GM21723 (cell line): ENCODE results near the gene SLC25A51.
"Not testable (repeated sequence)": the region's sequence is repeated elsewhere in the genome, so short reads cannot be mapped to it uniquely, and the experiment has no call there.

Experiments
- ATAC-seq: cut with Tn5 transposase; IDR thresholded peaks from one replicate; pipeline ENCODE4 v1.9.1; 2021; ENCODE audit warnings: mild to moderate bottlenecking, moderate library complexity; ENCODE audit not compliant: unreplicated experiment

The SLC25A51 gene

GRCh38 chr9:37905776-37906175, 1.8 kb upstream of the SLC25A51 start:
- ATAC-seq = no peak

- no peak for ATAC-seq
Measured at GRCh38 chr9:37905131-37905505, 1.2 kb upstream of the SLC25A51 start.

DNA sequence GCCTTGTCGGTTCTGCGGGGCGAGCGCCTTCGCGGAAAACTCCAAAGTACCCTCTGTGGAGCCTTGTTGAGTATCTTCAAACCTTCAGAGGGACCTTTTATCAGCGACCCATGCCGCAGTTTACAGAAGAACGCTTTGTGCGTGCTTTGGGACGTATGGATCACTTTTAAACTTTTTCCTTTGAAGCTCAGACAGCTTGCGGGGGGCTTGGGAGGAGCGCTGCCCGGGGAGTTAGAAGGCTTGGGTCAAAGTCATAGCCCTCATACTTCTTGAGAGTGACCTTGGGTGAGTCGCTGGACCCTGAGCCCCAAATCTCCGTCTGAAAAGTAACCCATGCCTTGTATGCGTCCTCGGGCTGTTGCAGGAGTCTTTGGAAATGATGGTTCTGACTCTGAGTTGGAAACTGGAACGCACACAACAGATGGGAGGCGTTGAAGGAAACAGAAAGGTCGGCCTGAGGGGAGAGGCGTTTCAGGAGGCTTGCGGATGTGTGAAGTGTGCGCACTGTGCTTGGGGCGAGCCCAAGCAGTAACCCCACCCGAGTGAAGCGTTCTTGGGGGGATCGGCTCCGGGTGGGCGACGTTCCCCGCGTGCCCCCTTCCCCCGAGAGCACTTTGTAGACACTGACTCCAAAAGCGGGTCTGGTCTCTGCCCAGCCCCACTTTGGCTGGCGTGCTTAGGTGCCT, 661 bp upstream of the SLC25A51 start:
- ATAC-seq = no peak

DNA sequence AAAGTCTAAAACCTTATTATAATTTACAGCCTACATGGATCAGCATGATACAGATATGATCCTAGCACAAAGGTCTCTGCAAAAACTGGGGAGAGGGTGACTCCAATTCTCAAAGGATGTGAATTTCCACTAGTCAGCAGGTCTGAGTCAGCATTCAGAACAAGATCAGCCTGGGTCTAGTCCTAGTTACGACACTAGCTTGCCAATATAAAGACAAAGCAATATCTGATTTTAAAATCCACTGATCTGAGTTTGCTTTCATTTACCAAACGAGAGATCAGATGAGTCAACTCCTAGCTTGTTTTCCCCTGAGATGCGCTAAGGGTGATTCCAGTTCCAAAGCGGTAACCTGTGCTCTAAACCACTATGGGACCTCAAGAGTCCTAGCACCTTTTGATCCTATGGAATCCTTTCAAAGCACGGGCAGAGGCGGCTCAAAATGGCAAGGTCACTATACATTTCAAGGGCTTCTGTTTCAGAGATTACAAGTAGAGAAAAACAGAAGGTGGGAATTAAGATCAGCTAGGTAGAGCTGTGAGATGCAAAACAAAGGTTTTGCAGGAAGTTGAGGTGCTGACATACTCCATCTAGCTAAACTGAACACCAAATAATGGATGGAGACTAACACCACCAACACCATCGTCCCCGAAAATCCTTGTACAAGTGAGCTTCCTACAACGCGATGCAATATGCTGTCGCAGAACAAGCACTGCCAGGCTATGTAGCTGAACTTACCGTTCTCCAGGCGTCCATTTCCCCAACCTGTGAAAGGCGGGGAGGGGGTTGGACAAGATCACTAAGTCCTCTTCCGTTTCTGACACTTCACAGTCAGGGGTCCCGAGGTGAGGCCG, 906 bp downstream of the SLC25A51 start:
- ATAC-seq = peak; percentile 20

GRCh38 chr9:37902131-37902530, 1.8 kb downstream of the SLC25A51 start:
- ATAC-seq = no peak

GRCh38 chr9:37899041-37899440, 4.9 kb downstream of the SLC25A51 start:
- ATAC-seq = no peak

- no peak for ATAC-seq
Measured at GRCh38 chr9:37897665-37898064, 6.3 kb downstream of the SLC25A51 start.

DNA sequence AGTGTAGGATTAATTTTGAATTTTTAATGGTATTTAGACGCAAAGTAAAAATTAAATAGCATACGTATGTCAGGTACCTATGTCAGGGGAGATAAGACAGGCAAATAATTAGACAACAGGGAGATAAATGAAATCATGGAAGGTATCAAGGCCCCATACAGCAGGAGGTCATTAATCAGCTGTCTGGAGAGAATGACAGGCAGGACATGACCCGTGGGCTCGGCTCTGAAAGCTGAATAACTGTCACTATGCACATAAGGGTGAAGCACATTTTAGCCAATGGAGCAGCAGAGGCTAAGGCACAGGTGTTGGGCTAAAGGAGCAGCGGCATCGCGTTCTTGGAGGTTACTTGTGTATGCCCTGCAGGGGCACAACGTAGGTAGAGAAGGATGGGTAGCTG, 11.9 kb downstream of the SLC25A51 start:
- no peak for ATAC-seq

GRCh38 chr9:37891042-37891441, 12.9 kb downstream of the SLC25A51 start:
- not testable (repeated sequence) for ATAC-seq

DNA sequence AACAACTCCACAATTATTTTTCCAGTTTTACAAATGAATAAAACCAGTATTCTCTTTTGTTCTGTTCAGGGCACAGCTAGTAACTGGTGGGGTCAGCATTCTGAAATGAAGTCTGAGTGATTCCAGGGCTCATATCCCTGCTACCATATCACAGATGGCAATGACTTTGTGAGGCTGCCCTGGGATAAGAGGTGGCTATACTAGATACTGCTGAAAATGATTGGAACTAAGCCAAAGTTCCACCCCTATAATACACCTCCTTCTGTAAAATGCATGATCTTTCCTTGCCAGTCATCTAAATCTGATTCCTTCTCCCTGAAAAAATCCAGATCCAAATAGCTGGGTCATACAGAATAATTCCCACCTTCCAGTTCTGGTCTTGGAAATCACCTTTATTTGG, 14.4 kb downstream of the SLC25A51 start:
- no peak for ATAC-seq

- ATAC-seq = not testable (repeated sequence)
Measured at GRCh38 chr9:37887977-37888583, 15.8 kb downstream of the SLC25A51 start.

- no peak for ATAC-seq
Measured at GRCh38 chr9:37880916-37881479, 22.9 kb downstream of the SLC25A51 start.

GRCh38 chr9:37876376-37876775, 27.6 kb downstream of the SLC25A51 start:
- ATAC-seq = no peak

- no peak for ATAC-seq
Measured at GRCh38 chr9:37873955-37874354, 30.0 kb downstream of the SLC25A51 start.

DNA sequence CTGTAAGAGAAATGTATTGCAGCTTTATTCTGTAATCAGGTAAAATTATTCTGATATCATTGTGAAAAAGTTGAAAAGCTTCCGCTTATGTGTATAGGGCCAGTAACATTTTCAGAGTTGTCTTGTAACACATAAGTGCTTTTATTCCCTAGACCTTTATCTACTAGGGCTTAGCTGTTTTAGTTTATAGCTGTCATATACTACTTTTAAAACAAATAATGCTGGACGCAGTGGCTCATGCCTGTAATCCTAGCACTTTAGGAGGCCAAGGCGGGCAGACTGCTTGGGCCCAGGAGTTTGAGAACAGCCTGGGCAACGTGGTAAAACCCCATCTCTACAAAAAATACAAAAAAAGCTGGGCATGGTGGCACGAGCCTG, 33.1 kb downstream of the SLC25A51 start:
- ATAC-seq = no peak

GRCh38 chr9:37870081-37870798, 33.7 kb downstream of the SLC25A51 start:
- ATAC-seq = no peak

DNA sequence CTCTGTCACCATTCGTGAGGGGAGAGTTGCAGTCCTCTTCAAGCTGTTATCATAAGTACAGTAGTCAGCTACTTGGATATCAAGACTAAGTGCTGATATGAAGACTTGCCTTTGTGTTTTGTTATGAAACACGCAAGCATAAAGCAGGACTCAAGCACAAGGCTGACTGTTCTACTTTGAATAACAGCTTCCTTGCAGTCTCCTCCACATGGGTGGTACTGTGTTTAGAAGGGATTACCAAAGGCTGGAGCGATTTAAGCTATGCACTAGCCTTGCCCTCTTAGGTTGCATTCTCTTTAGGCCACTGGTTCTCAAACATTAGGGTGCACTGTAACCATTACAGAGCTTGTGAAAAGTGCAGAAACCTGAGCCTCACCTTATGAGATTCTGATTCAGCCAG, 41.4 kb downstream of the SLC25A51 start:
- ATAC-seq = no peak

DNA sequence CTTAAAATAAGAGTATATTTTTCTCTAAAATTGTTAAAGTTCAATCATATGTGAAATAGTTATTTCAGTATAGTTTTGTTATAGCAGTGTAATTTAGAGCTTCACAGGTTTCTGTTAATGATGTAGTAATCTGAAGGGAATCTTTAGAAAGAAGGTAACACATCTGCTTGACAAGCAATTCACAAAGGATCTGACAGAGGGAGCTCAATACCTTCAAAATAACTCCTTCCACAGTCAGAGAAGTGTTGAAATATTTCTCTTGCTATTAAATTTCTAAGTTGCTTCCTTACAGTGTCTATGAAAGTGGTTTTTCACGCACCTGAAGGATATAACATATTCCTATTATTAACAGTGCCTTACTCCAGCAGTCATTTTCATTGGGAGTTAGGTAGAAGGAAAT, 44.9 kb downstream of the SLC25A51 start:
- no peak for ATAC-seq

GRCh38 chr9:37856551-37856950, 47.4 kb downstream of the SLC25A51 start:
- ATAC-seq = no peak

DNA sequence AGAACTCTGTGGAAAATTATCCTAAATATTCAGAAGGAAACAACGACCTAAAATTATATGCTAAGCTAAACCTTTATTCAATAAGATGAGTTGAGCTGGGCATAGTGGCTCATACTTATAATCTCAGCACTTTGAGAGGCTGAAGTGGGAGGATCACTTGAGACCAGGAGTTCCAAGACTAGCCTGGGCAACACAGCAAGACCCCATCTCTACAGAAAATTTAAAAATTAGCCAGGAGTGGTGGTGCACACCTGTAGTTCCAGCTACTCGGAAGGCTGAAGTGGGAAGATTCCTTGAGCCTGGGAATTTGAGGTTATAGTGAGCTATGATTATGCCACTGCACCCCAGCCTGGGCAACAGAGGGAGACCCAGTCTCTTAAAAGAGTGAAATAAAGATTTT, 51.7 kb downstream of the SLC25A51 start:
- ATAC-seq = no peak

DNA sequence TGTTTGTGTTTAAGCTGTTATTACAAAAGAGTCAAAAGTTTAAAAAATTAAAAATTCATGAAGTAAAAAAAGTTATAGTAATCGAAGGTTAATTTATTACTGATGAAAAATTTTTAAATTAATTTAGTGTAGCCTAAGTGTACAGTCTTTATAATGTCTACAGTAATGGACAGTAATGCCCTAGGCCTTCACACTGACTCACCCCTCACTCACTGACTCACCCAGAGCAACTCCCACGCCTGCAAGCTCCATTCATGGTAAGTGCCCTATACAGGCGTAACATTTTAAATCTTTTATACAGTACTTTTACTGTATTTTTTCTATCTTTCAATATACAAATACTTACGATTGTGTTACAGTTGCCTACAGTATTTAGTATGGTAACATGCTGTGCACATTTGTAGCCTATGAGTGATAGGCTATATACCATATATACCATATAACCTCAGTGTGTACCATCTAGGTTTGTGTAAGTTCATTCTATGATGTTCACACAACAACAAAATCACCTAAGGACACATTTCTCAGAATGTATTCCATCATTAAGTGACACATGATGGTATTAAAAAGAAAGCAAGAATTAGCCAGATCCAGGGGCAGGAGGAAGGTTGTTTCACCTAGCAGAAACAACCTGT, 63.2 kb downstream of the SLC25A51 start:
- no peak for ATAC-seq
